Progenitor cell of endocrine pancreas (in vitro differentiated cells): ENCODE data around the gene PPP1R3G. TPM values are rescaled to one million over a fixed set of nuclear protein-coding genes. Genes with fewer than 3 reads are reported as not detected.

Source experiments
- DNase-seq: peaks from one replicate; pipeline ENCODE4 v3.0.0; 2021; ENCODE audit warnings: low spot score; ENCODE audit not compliant: unreplicated experiment
- H3K27ac Mint-ChIP-seq: 2 replicates; pipeline ENCODE4 v1.8.0; 2021; ENCODE audit warnings: mild to moderate bottlenecking, moderate library complexity, mixed read lengths
- H3K27me3 Mint-ChIP-seq: 2 replicates; pipeline ENCODE4 v1.8.0; 2021; ENCODE audit warnings: mixed read lengths
- H3K36me3 Mint-ChIP-seq: 2 replicates; pipeline ENCODE4 v1.8.0; 2022; ENCODE audit warnings: mixed read lengths; ENCODE audit not compliant: insufficient read depth
- H3K4me1 Mint-ChIP-seq: 2 replicates; pipeline ENCODE4 v1.8.0; 2021; ENCODE audit warnings: low read depth, mixed read lengths
- H3K4me3 Mint-ChIP-seq: 2 replicates; pipeline ENCODE4 v1.8.0; 2021; ENCODE audit warnings: low read depth, mild to moderate bottlenecking, moderate library complexity, mixed read lengths
- H3K9me3 Mint-ChIP-seq: 2 replicates; pipeline ENCODE4 v1.8.0; 2021; ENCODE audit warnings: low read depth, mixed read lengths
- total RNA-seq: library from RNA; stranded (reverse); gene quantifications from 2 replicates; pipeline ENCODE4 v1.2.1, GENCODE V29; 2021
- TF ChIP-seq, protein P1 (sequence below): fragments of 200-600 bp; sonication (generic); IDR thresholded peaks from one replicate; pipeline ENCODE4 v1.5.0; 2021; ENCODE audit warnings: antibody characterized with exemption, mild to moderate bottlenecking; ENCODE audit not compliant: unreplicated experiment

The PPP1R3G gene
- total RNA-seq, 1 donor from 2014 or later = 0.07 TPM

DNA sequence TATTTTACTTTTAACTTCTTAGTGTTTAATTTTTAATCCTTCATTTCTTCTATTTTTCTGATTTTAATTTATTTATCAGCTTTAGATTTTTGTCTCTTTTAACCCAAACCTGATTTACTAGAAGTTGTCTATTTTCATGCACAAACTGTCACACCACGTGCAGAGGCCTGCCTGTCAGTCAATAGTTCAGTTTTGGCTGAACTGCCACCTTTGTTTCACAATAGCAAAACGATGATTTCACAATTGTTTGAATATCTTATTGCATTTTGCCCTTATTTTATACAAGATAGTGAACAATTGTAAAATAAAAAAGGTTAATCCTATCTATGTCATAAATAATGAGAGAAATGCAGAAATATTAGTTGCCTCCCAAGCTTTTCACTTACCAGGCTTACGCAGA is 24.0 kb upstream of the PPP1R3G start:
- no peaks in the 10 kb centered on the region for H3K9me3 Mint-ChIP-seq
- no peaks in the 10 kb centered on the region for H3K27me3 Mint-ChIP-seq
- no peak for DNase-seq
- H3K27ac Mint-ChIP-seq = no peak overlapping the region
- H3K36me3 Mint-ChIP-seq = no peaks in the 10 kb centered on the region
- TF ChIP-seq, protein P1, sequence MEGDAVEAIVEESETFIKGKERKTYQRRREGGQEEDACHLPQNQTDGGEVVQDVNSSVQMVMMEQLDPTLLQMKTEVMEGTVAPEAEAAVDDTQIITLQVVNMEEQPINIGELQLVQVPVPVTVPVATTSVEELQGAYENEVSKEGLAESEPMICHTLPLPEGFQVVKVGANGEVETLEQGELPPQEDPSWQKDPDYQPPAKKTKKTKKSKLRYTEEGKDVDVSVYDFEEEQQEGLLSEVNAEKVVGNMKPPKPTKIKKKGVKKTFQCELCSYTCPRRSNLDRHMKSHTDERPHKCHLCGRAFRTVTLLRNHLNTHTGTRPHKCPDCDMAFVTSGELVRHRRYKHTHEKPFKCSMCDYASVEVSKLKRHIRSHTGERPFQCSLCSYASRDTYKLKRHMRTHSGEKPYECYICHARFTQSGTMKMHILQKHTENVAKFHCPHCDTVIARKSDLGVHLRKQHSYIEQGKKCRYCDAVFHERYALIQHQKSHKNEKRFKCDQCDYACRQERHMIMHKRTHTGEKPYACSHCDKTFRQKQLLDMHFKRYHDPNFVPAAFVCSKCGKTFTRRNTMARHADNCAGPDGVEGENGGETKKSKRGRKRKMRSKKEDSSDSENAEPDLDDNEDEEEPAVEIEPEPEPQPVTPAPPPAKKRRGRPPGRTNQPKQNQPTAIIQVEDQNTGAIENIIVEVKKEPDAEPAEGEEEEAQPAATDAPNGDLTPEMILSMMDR = no peak
- no peak overlapping the region for H3K4me3 Mint-ChIP-seq
- no peaks in the 10 kb centered on the region for H3K4me1 Mint-ChIP-seq

DNA sequence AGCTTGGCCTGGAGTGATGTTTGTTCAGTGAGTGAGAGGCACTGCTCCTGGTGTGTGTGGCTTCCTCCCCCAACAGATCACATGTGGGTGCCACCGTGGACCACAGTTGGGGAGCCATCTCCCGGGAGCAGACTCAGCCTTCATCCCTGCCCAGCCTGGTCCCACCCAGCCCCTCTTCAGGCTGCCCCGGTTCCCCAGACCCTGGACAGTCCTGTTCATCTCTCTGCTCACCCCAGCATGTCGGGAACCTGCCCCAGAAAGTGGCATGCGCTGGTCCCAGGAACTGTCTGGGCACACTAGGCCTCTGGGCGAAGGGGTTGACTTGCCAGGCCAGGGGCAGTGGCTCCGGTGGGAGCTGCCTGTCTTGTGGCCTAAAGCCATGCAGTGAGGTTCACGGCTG is 21.5 kb upstream of the PPP1R3G start:
- Mint-ChIP-seq H3K27ac (no peak overlapping the region), H3K4me3 (no peak overlapping the region), H3K27me3 (no peaks in the 10 kb centered on the region), H3K36me3 (no peaks in the 10 kb centered on the region), H3K4me1 (peaks cover 4% of the 10 kb centered on the region), H3K9me3 (no peaks in the 10 kb centered on the region)
- TF ChIP-seq, protein P1 = no peak
- no peak for DNase-seq

GRCh38 chr6:5066456-5067093 is 18.6 kb upstream of the PPP1R3G start:
- no peak overlapping the region for H3K27ac Mint-ChIP-seq
- TF ChIP-seq, protein P1 = no peak
- H3K4me3 Mint-ChIP-seq = no peak overlapping the region
- H3K4me1 Mint-ChIP-seq = peaks cover 4% of the 10 kb centered on the region
- H3K36me3 Mint-ChIP-seq = no peaks in the 10 kb centered on the region
- H3K9me3 Mint-ChIP-seq = no peaks in the 10 kb centered on the region
- no peaks in the 10 kb centered on the region for H3K27me3 Mint-ChIP-seq
- DNase-seq = no peak

DNA sequence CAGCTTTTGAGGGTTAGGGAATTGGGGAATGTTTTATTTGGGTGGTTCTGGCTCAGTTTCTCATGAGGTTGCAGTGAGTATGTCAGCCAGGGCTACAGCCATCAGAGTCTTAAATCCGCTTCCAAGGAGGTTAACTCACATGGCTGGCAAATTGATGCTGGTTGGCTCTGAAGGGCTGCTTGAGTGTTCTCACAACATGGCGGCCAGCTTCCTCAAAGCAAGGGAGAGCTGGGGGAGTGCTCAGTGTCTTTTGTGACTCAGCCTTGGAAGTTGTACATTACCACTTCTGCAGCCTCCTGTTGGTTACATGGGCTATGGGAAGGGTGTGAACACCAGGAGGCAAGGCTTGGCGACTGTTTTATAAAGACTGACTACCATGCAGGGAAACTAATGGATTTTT is 17.8 kb upstream of the PPP1R3G start:
- TF ChIP-seq, protein P1 = no peak
- no peaks in the 10 kb centered on the region for H3K9me3 Mint-ChIP-seq
- H3K36me3 Mint-ChIP-seq = no peaks in the 10 kb centered on the region
- no peak for DNase-seq
- no peaks in the 10 kb centered on the region for H3K27me3 Mint-ChIP-seq
- peaks cover 4% of the 10 kb centered on the region for H3K4me1 Mint-ChIP-seq
- H3K4me3 Mint-ChIP-seq = no peak overlapping the region
- H3K27ac Mint-ChIP-seq = peak overlapping the region; percentile 71

DNA sequence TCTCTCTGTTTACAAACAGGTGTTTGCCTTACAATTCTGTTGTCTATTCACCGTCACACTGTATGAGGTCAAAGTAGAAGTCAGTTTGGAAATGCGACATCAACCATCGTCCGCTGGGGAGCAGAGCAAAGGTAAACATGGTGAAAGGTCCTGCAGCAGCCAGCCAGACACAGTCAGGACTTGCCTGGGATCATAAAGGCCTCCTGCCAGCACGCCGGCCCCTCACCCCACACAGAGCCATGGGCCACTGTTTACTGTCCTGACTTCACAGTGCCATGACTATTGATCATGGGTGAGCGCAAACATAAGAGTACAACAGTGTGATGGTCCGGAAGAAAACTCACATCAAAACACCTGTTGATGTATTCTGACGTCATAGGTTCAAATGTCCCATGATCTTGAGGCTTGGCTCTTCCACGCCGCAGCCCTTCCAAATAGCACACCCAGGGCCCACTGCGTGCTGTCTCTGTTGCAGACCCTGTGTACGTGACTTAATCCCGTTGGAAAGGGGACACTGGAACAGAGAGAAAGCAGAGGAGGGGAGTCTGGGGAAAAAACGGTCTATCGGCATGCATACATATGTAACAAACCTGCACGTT is 16.9 kb upstream of the PPP1R3G start:
- Mint-ChIP-seq H3K27ac (peak overlapping the region; percentile 19), H3K4me3 (no peak overlapping the region), H3K9me3 (no peaks in the 10 kb centered on the region), H3K27me3 (no peaks in the 10 kb centered on the region), H3K4me1 (peaks cover 4% of the 10 kb centered on the region), H3K36me3 (no peaks in the 10 kb centered on the region)
- TF ChIP-seq, protein P1 = no peak
- no peak for DNase-seq
